Uterus (tissue), 4 donors: ENCODE data around the gene MMP17. TPM values are rescaled to one million over a fixed set of nuclear protein-coding genes. Genes with fewer than 3 reads are reported as not detected.
"Not testable (repeated sequence)": the region's sequence is repeated elsewhere in the genome, so short reads cannot be mapped to it uniquely, and the experiment has no call there.

Experiments used
- DNase-seq, 2 donors: peaks; one replicate each; pipeline ENCODE4 v3.0.0-alpha.2; 2019 to 2020
- H3K27ac ChIP-seq, 2 donors: fragments of 200-600 bp; sonication (generic); 1 replicate in 1 of 2; 2 replicates in 1 of 2; pipeline ENCODE4 v1.5.1; 2016 to 2018
- H3K27me3 ChIP-seq, 2 donors: fragments of 200-600 bp; sonication (generic); one replicate each; pipeline ENCODE4 v1.5.1; 2018 to 2019; ENCODE audit warnings: control low read depth in 1 of 2
- H3K36me3 ChIP-seq, 2 donors: fragments of 200-600 bp; sonication (generic); one replicate each; pipeline ENCODE4 v1.5.1; 2019; ENCODE audit warnings: control low read depth in 1 of 2
- H3K4me1 ChIP-seq, 2 donors: fragments of 200-600 bp; sonication (generic); one replicate each; pipeline ENCODE4 v1.5.1; 2018 to 2019; ENCODE audit warnings: control low read depth in 1 of 2
- H3K4me3 ChIP-seq, 2 donors: fragments of 200-600 bp; sonication (generic); 1 replicate in 1 of 2; 2 replicates in 1 of 2; pipeline ENCODE4 v1.5.1; 2018 to 2019; ENCODE audit warnings: mild to moderate bottlenecking in 1 of 2
- H3K9me3 ChIP-seq, 2 donors: fragments of 200-600 bp; sonication (generic); one replicate each; pipeline ENCODE4 v1.5.1; 2019; ENCODE audit warnings: control low read depth in 1 of 2
- CTCF ChIP-seq, 4 experiments: fragments of 200-600 bp in 2 of 4; fragments of 450-650 bp in 2 of 4; sonication (generic) in 2 of 4; IDR thresholded peaks; one replicate each; pipeline ENCODE4 v1.5.1; 2016 to 2019; ENCODE audit warnings: antibody characterized with exemption in 4 of 4, mild to moderate bottlenecking in 2 of 4, moderate library complexity in 1 of 4
- POLR2A ChIP-seq, 2 donors: fragments of 450-650 bp; IDR thresholded peaks; one replicate each; pipeline ENCODE4 v1.6.1; 2016; ENCODE audit warnings: antibody characterized with exemption in 2 of 2, mild to moderate bottlenecking in 1 of 2, moderate library complexity in 1 of 2
- intact Hi-C: fragments of 100-400 bp; cut with DNase I; formaldehyde crosslinking; loops from one replicate; pipeline ENCODE4 v1.15.1; 2023; ENCODE audit warnings: low total_unique reads
- total RNA-seq, 4 donors: library from RNA; depleted of rRNA in 3 of 4; stranded (reverse); fragments of >200 nt in 3 of 4; gene quantifications; one replicate each; pipeline versions ENCODE4 v1.1.0 to v1.2.4, GENCODE V29; 2014 to 2023
- donor health status: DM: yes; HTN: yes; CAD: no.

The MMP17 gene
- total RNA-seq, 4 donors from 2014 or later: 0.26 to 17.4 (median 5.0) TPM

- Histone ChIP-seq H3K27ac (no peak overlapping the region), H3K9me3 (no peaks in the 10 kb centered on the region), H3K4me3 (no peak overlapping the region), H3K4me1 (no peaks in the 10 kb centered on the region), H3K36me3 (no peaks in the 10 kb centered on the region), H3K27me3 (no peaks in the 10 kb centered on the region)
- intact Hi-C loops: no loop called here
- no peak for DNase-seq
- TF ChIP-seq POLR2A (IDR thresholded peaks at IDR 0.05) (no peak), CTCF (IDR thresholded peaks at IDR 0.05) (no peak)
Observed at GRCh38 chr12:131883521-131883900, 55.3 kb downstream of the MMP17 start.

GRCh38 chr12:131885076-131885475 is 56.9 kb downstream of the MMP17 start:
- H3K9me3 ChIP-seq, H3K4me1 ChIP-seq, H3K36me3 ChIP-seq, intact Hi-C loops, DNase-seq, H3K4me3 ChIP-seq, H3K27me3 ChIP-seq, H3K27ac ChIP-seq: not testable (repeated sequence)

GRCh38 chr12:131885543-131886057 is 57.4 kb downstream of the MMP17 start:
- no peak overlapping the region for H3K4me3 ChIP-seq
- H3K4me1 ChIP-seq: no peaks in the 10 kb centered on the region
- H3K27me3 ChIP-seq: no peaks in the 10 kb centered on the region
- no peak for TF ChIP-seq POLR2A (IDR thresholded peaks at IDR 0.05)
- no peak for TF ChIP-seq CTCF (IDR thresholded peaks at IDR 0.05)
- DNase-seq: no peak
- H3K9me3 ChIP-seq: no peaks in the 10 kb centered on the region
- no peaks in the 10 kb centered on the region for H3K36me3 ChIP-seq
- intact Hi-C loops: no loop called here
- no peak overlapping the region for H3K27ac ChIP-seq

GRCh38 chr12:131891722-131892121 is 63.5 kb downstream of the MMP17 start:
- H3K4me3 ChIP-seq, intact Hi-C loops, H3K27me3 ChIP-seq, H3K9me3 ChIP-seq, H3K27ac ChIP-seq, DNase-seq, H3K36me3 ChIP-seq, H3K4me1 ChIP-seq: not testable (repeated sequence)

GRCh38 chr12:131892711-131893604 is 64.8 kb downstream of the MMP17 start:
- Histone ChIP-seq H3K4me3 (no peak overlapping the region), H3K9me3 (no peaks in the 10 kb centered on the region), H3K27ac (peak overlapping the region in 1 of 2 donors; percentile 97), H3K36me3 (no peaks in the 10 kb centered on the region), H3K27me3 (no peaks in the 10 kb centered on the region), H3K4me1 (peaks cover 0 to 7% of the 10 kb centered on the region in 2 donors)
- intact Hi-C loops: no loop called here
- DNase-seq: peak in 1 of 2 donors; percentile 23
- TF ChIP-seq CTCF (IDR thresholded peaks at IDR 0.05): no peak
- no peak for TF ChIP-seq POLR2A (IDR thresholded peaks at IDR 0.05)

- H3K27me3 ChIP-seq: no peaks in the 10 kb centered on the region
- no peak for TF ChIP-seq POLR2A (IDR thresholded peaks at IDR 0.05)
- TF ChIP-seq CTCF (IDR thresholded peaks at IDR 0.05): no peak
- peaks cover 0 to 7% of the 10 kb centered on the region in 2 donors for H3K4me1 ChIP-seq
- intact Hi-C loops: loop anchor here (2.0 kb wide), 1 partner anchor 55 kb away; the partner anchor contains the start of gene EP400
- H3K27ac ChIP-seq: peak overlapping the region; percentile 96 to 97
- H3K36me3 ChIP-seq: no peaks in the 10 kb centered on the region
- H3K9me3 ChIP-seq: no peaks in the 10 kb centered on the region
- DNase-seq: no peak
- peak overlapping the region in 1 of 2 donors; percentile 14 for H3K4me3 ChIP-seq
Observed at GRCh38 chr12:131893605-131894312, 65.6 kb downstream of the MMP17 start.
